ENCODE data around the gene UBE2N.

The UBE2N gene

DNA sequence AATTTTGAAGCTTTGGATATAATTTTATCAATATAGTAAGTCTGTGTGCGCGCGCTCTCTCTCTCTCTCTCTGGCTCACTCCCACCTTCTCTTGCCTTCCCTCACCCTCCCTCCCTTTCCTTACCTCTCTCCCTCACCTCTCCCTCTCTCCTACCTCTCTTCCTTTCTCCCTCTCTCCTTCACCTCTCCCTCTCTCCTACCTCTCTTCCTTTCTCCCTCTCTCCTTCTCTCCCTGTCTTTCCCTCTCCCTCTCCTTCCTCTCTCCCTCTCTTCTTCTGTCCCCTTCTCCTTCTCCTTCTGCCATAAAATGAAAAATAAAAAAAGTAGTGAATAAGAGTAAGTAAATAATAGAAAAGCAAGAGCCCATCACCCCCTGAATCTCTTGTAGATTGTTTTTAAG lies 73.0 kb downstream of the UBE2N start:
- TF ChIP-seq CTCF (conservative IDR thresholded peaks at IDR 0.05; ENCODE audit: low read depth, low read length), result no peak
- Histone ChIP-seq H3K79me2 (ENCODE audit: insufficient read depth, low read depth) (no peaks in the 10 kb centered on the region), H3K9ac (no peak overlapping the region), H3K4me3 (IDR thresholded peaks at IDR 0.05; ENCODE audit: insufficient read depth, low read depth, low read length) (no peak overlapping the region), H3K4me1 (ENCODE audit: low read depth, poor library complexity, severe bottlenecking) (no peaks in the 10 kb centered on the region), H4K20me1 (ENCODE audit: insufficient read depth) (no peaks in the 10 kb centered on the region), H3K4me2 (no peak overlapping the region), H3K27ac (no peak overlapping the region), H3K36me3 (ENCODE audit: insufficient read depth) (no peaks in the 10 kb centered on the region), H3K27me3 (ENCODE audit: insufficient read depth, low read depth) (no peaks in the 10 kb centered on the region), H2AFZ (ENCODE audit: low read depth) (no peak overlapping the region)

DNA sequence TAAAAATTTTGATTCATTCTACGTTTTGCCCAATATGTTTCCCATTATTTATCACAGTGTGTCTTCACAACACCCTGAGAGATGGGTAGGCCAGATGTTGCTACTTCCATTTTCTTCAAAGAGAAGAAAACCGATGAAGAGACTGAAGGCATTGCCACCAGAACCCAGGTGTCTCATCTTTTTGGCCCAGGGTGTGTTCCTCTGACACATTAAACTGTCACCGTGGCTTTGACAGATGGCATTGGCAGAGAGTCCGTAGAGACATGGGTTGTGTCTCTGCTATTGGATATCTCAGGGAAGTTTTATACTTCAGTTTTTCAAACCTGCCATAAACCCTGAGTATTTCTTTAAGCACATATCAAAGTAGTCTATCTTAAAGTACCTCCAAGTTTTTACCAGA lies 75.3 kb downstream of the UBE2N start:
- peaks cover 4% of the 10 kb centered on the region for H3K4me1 ChIP-seq (ENCODE audit: low read depth, poor library complexity, severe bottlenecking)
- no peak overlapping the region for H3K27ac ChIP-seq
- TF ChIP-seq CTCF (conservative IDR thresholded peaks at IDR 0.05; ENCODE audit: low read depth, low read length), result no peak
- no peaks in the 10 kb centered on the region for H4K20me1 ChIP-seq (ENCODE audit: insufficient read depth)
- H2AFZ ChIP-seq (ENCODE audit: low read depth), result no peak overlapping the region
- H3K79me2 ChIP-seq (ENCODE audit: insufficient read depth, low read depth), result no peaks in the 10 kb centered on the region
- H3K9ac ChIP-seq, result no peak overlapping the region
- H3K27me3 ChIP-seq (ENCODE audit: insufficient read depth, low read depth), result no peaks in the 10 kb centered on the region
- no peaks in the 10 kb centered on the region for H3K36me3 ChIP-seq (ENCODE audit: insufficient read depth)
- H3K4me3 ChIP-seq (IDR thresholded peaks at IDR 0.05; ENCODE audit: insufficient read depth, low read depth, low read length), result no peak overlapping the region
- H3K4me2 ChIP-seq, result no peak overlapping the region

DNA sequence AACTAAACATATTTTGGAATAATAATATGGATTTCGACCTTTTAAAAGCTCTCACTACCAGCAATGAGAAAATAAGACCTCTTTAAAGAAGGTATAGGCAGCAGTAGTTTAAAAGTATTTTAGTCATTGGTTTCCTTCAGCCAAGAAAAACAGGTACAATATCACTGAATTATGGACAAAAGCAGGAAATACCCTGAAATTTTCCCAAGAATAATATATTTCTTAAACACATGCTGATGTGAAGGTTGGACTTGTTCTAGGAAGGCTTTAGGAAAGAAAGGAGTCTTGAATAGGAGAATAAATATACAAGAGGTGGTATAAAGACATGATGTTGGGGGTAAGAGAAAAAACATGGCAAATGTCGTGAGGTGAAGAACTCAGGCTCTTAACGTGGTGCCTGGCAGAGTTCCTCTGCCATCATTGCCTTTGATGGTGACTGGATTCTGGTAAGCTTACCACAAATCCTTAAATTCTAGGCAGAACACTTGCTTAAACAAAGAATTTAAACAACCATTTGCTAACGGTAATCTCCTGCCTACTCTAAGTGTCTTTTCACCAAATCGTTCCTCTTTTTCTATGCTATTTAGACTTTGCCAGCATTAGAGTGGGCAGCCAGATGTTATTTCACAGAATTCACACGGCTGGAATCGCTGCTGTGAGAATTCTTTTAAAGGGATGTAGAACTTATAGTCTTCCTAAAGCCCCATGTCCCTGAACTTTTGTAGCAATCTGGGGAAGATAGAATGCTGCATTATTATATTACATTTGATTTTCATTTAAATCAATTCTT lies 75.9 kb downstream of the UBE2N start:
- Histone ChIP-seq H4K20me1 (ENCODE audit: insufficient read depth) (no peaks in the 10 kb centered on the region), H3K27ac (no peak overlapping the region), H2AFZ (ENCODE audit: low read depth) (no peak overlapping the region), H3K4me2 (no peak overlapping the region), H3K9ac (no peak overlapping the region), H3K36me3 (ENCODE audit: insufficient read depth) (no peaks in the 10 kb centered on the region), H3K4me1 (ENCODE audit: low read depth, poor library complexity, severe bottlenecking) (peaks cover 7% of the 10 kb centered on the region), H3K79me2 (ENCODE audit: insufficient read depth, low read depth) (no peaks in the 10 kb centered on the region), H3K4me3 (IDR thresholded peaks at IDR 0.05; ENCODE audit: insufficient read depth, low read depth, low read length) (no peak overlapping the region), H3K27me3 (ENCODE audit: insufficient read depth, low read depth) (no peaks in the 10 kb centered on the region)
- no peak for TF ChIP-seq CTCF (conservative IDR thresholded peaks at IDR 0.05; ENCODE audit: low read depth, low read length)

DNA sequence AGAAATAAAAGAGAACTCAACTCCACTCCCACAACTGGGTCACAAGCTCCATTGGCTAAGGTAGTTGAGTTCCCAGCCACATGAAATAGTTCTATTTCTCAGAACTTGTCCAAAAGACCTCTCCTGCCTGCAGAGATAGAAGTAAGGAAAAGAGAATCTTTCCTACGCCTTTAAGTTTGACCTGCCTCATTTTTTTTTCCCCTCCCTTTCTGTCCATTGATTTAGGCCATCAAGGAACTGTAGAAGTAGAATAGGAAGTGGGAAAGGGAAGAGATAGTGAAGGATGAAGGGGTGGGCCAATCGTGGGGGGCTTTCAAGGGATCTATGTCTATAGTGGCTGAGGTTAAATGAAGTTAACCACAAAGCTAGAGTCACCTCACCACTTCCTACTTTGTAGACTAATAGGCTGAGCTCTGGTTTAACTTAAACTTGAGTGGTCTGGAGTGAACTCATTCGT lies 77.9 kb downstream of the UBE2N start:
- Histone ChIP-seq H3K79me2 (ENCODE audit: insufficient read depth, low read depth) (no peaks in the 10 kb centered on the region), H3K36me3 (ENCODE audit: insufficient read depth) (no peaks in the 10 kb centered on the region), H3K27ac (no peak overlapping the region), H3K4me3 (IDR thresholded peaks at IDR 0.05; ENCODE audit: insufficient read depth, low read depth, low read length) (no peak overlapping the region), H4K20me1 (ENCODE audit: insufficient read depth) (no peaks in the 10 kb centered on the region), H2AFZ (ENCODE audit: low read depth) (no peak overlapping the region), H3K27me3 (ENCODE audit: insufficient read depth, low read depth) (no peaks in the 10 kb centered on the region), H3K4me1 (ENCODE audit: low read depth, poor library complexity, severe bottlenecking) (peaks cover 7% of the 10 kb centered on the region), H3K4me2 (no peak overlapping the region), H3K9ac (no peak overlapping the region)
- no peak for TF ChIP-seq CTCF (conservative IDR thresholded peaks at IDR 0.05; ENCODE audit: low read depth, low read length)
